Smooth muscle cell (in vitro differentiated cells): ENCODE results near the gene MGMT. TPM values are rescaled to one million over a fixed set of nuclear protein-coding genes. Genes with fewer than 3 reads are reported as not detected.

Source experiments
- DNase-seq: peaks from one replicate; lab custom pipeline; 2025; ENCODE audit not compliant: unreplicated experiment; lab: John Stamatoyannopoulos, UW
- H2AFZ ChIP-seq: fragments of 200-600 bp; sonication (generic); 2 replicates; pipeline ENCODE4 v1.6.0; 2016; ENCODE audit warnings: antibody characterized with exemption, low read depth, mild to moderate bottlenecking
- H3F3A ChIP-seq: fragments of 200-600 bp; sonication (generic); 2 replicates; pipeline ENCODE4 v1.6.0; 2017; ENCODE audit warnings: antibody characterized with exemption, low read depth
- H3K27ac ChIP-seq: fragments of 200-600 bp; sonication (generic); 2 replicates; pipeline ENCODE4 v1.5.1; 2016; ENCODE audit warnings: low read depth, mild to moderate bottlenecking
- H3K27me3 ChIP-seq: fragments of 200-600 bp; sonication (generic); 2 replicates; pipeline ENCODE4 v1.6.1; 2016; ENCODE audit warnings: low read depth, mild to moderate bottlenecking
- H3K36me3 ChIP-seq: fragments of 200-600 bp; sonication (generic); 2 replicates; pipeline ENCODE4 v1.5.1; 2016; ENCODE audit warnings: low read depth
- H3K4me1 ChIP-seq: fragments of 200-600 bp; sonication (generic); 2 replicates; pipeline ENCODE4 v1.5.1; 2016; ENCODE audit warnings: low read depth
- H3K4me2 ChIP-seq: fragments of 200-600 bp; sonication (generic); 2 replicates; pipeline ENCODE4 v1.6.0; 2016; ENCODE audit warnings: mild to moderate bottlenecking
- H3K4me3 ChIP-seq: fragments of 200-600 bp; sonication (generic); 2 replicates; pipeline ENCODE4 v1.5.1; 2016; ENCODE audit warnings: mild to moderate bottlenecking
- H3K79me2 ChIP-seq: fragments of 200-600 bp; sonication (generic); 2 replicates; pipeline ENCODE4 v1.6.0; 2016; ENCODE audit warnings: low read depth, mild to moderate bottlenecking
- H3K9ac ChIP-seq: fragments of 200-600 bp; sonication (generic); 2 replicates; pipeline ENCODE4 v1.6.0; 2016; ENCODE audit warnings: low read depth
- H3K9me3 ChIP-seq: fragments of 200-600 bp; sonication (generic); replicated peaks from 2 replicates; pipeline ENCODE4 v1.5.1; 2016; ENCODE audit warnings: low read depth
- H4K20me1 ChIP-seq: fragments of 200-600 bp; sonication (generic); 2 replicates; pipeline ENCODE4 v1.6.0; 2016; ENCODE audit warnings: low read depth
- CTCF ChIP-seq: fragments of 200-600 bp; sonication (generic); IDR thresholded peaks from 2 replicates; pipeline ENCODE4 v1.5.1; 2017; ENCODE audit warnings: borderline replicate concordance, mild to moderate bottlenecking, antibody characterized with exemption; ENCODE audit not compliant: insufficient read depth, poor library complexity, severe bottlenecking
- WGBS: methylation state at CpG from one replicate; pipeline ENCODE4 v1.1.7; 2016; ENCODE audit warnings: low lambda C conversion rate; 5-methylcytosine and 5-hydroxymethylcytosine counted together
- polyA plus RNA-seq: library from polyadenylated mRNA; unstranded; fragments of >200 nt; fragmentation: Nextera tagmentation; extraction: Ambion mirVana; gene quantifications from 2 replicates; pipeline ENCODE4 v1.2.1, GENCODE V29; 2016
- total RNA-seq: library from RNA; depleted of rRNA; stranded (reverse); fragments of >200 nt; gene quantifications from 2 replicates; pipeline ENCODE4 v1.2.3, GENCODE V29; 2014

The MGMT gene
- total and polyA plus RNA-seq, 2 experiments from 2014 or later, result 21.0 to 33.0 TPM

GRCh38 chr10:129605986-129606518, 139.0 kb downstream of the MGMT start:
- no peaks in the 10 kb centered on the region for H3K79me2 ChIP-seq
- WGBS, result 24% methylated on average over 19 of the region's 19 CpGs
- peaks cover 5% of the 10 kb centered on the region for H3K4me1 ChIP-seq
- no peaks in the 10 kb centered on the region for H3K9me3 ChIP-seq
- no peak for DNase-seq
- H2AFZ ChIP-seq, result no peak overlapping the region
- no peaks in the 10 kb centered on the region for H4K20me1 ChIP-seq
- peaks cover 3% of the 10 kb centered on the region for H3F3A ChIP-seq
- no peaks in the 10 kb centered on the region for H3K36me3 ChIP-seq
- H3K4me3 ChIP-seq, result peak overlapping the region; percentile 26
- TF ChIP-seq CTCF, result no peak
- peak overlapping the region; percentile 80 for H3K4me2 ChIP-seq
- peak overlapping the region; percentile 74 for H3K9ac ChIP-seq
- H3K27me3 ChIP-seq, result no peaks in the 10 kb centered on the region
- peak overlapping the region; percentile 74 for H3K27ac ChIP-seq

GRCh38 chr10:129607607-129608109, 140.6 kb downstream of the MGMT start:
- Histone ChIP-seq H3K79me2 (no peaks in the 10 kb centered on the region), H4K20me1 (no peaks in the 10 kb centered on the region), H2AFZ (no peak overlapping the region), H3K9me3 (no peaks in the 10 kb centered on the region), H3K9ac (no peak overlapping the region), H3F3A (peaks cover 3% of the 10 kb centered on the region), H3K4me1 (peaks cover 5% of the 10 kb centered on the region), H3K27ac (no peak overlapping the region), H3K4me2 (no peak overlapping the region), H3K4me3 (no peak overlapping the region), H3K27me3 (no peaks in the 10 kb centered on the region), H3K36me3 (no peaks in the 10 kb centered on the region)
- 94% methylated on average over 8 of the region's 8 CpGs for WGBS
- DNase-seq, result no peak
- no peak for TF ChIP-seq CTCF

DNA sequence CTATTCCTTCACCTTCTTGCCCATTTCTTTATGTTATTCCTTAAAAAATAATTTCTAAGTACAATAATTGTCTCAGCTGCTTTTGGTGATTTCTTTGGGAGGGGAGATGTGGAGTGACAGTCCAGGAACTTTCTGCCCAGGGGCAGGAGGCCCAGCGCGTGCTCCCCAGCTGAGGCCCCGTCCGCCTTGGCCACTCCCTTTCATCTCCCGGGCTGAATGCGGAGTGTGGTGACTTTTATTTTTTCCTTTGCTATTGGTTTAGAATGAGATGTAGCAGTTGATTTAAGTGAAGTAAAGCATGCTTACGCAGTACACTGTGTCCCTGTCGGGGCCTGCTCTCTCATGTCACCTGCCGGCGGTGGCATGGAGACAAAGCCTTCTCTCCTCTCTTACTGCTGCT, 141.6 kb downstream of the MGMT start:
- WGBS, result 96% methylated on average over 10 of the region's 10 CpGs
- H3K9me3 ChIP-seq, result no peaks in the 10 kb centered on the region
- no peak overlapping the region for H2AFZ ChIP-seq
- no peaks in the 10 kb centered on the region for H3K36me3 ChIP-seq
- H3K9ac ChIP-seq, result no peak overlapping the region
- no peaks in the 10 kb centered on the region for H3K79me2 ChIP-seq
- no peak for DNase-seq
- peaks cover 5% of the 10 kb centered on the region for H3K4me1 ChIP-seq
- H3K27me3 ChIP-seq, result no peaks in the 10 kb centered on the region
- peaks cover 3% of the 10 kb centered on the region for H3F3A ChIP-seq
- no peak for TF ChIP-seq CTCF
- H3K27ac ChIP-seq, result no peak overlapping the region
- H3K4me2 ChIP-seq, result no peak overlapping the region
- H4K20me1 ChIP-seq, result no peaks in the 10 kb centered on the region
- no peak overlapping the region for H3K4me3 ChIP-seq

DNA sequence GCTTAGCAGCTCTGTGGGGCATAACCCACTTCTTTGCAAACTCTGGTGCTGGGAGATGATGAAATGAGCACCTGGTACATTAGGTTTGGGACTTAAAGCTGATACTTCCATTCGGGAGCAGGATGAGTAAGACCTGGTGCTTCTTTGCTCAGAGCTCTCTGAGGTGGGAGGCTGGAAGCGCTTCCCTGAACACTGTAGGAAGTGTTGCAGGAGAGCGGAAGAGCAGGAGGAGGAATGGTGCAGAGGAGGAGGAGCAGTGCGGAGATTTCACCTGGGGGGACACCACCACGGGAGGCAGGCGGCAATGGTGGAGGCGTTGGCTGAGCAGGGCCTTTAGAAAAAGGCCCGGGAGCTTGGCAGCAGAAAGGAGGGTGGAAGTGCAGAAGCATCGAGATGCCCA, 142.5 kb downstream of the MGMT start:
- WGBS, result 98% methylated on average over 9 of the region's 9 CpGs
- Histone ChIP-seq H4K20me1 (no peaks in the 10 kb centered on the region), H3K27me3 (no peaks in the 10 kb centered on the region)

More for the DNA sequence above, 142.5 kb downstream of the MGMT start:
- Histone ChIP-seq H3K36me3 (no peaks in the 10 kb centered on the region), H2AFZ (no peak overlapping the region), H3K4me2 (no peak overlapping the region), H3K9ac (no peak overlapping the region), H3K4me3 (no peak overlapping the region), H3K4me1 (peaks cover 5% of the 10 kb centered on the region), H3K79me2 (no peaks in the 10 kb centered on the region), H3K27ac (no peak overlapping the region), H3F3A (peaks cover 3% of the 10 kb centered on the region), H3K9me3 (no peaks in the 10 kb centered on the region)
- TF ChIP-seq CTCF, result no peak
- DNase-seq, result no peak
